DMS 273 treated with DMSO at 0.1 percent for 48 hours (cell line): Measurements from ENCODE around the gene CGAS.
"Not testable (repeated sequence)": the region's sequence is repeated elsewhere in the genome, so short reads cannot be mapped to it uniquely, and the experiment has no call there.

Experiments used
- DNase-seq: peaks from one replicate; lab custom pipeline; 2025; lab: John Stamatoyannopoulos, UW

Gene CGAS

GRCh38 chr6:73394577-73395354, 57.3 kb downstream of the CGAS start, which contains the start of gene DDX43:
Gene DDX43 (plus strand): TSS chr6:73394828. CDS start chr6:73394906, 78 bp downstream.
- DNase-seq = no peak

- DNase-seq = no peak
Measured at GRCh38 chr6:73393278-73393677, 58.8 kb downstream of the CGAS start.

GRCh38 chr6:73392188-73392587, 59.9 kb downstream of the CGAS start:
- not testable (repeated sequence) for DNase-seq

- no peak for DNase-seq
Measured at GRCh38 chr6:73391675-73392074, 60.4 kb downstream of the CGAS start.

GRCh38 chr6:73389854-73390253, 62.2 kb downstream of the CGAS start:
- DNase-seq = no peak

- peak; percentile 13 for DNase-seq
Measured at GRCh38 chr6:73388800-73389512, 63.1 kb downstream of the CGAS start.

- DNase-seq = no peak
Measured at GRCh38 chr6:73388433-73388799, 63.7 kb downstream of the CGAS start.

- no peak for DNase-seq
Measured at GRCh38 chr6:73382462-73383113, 69.5 kb downstream of the CGAS start.

- DNase-seq = not testable (repeated sequence)
Measured at GRCh38 chr6:73381531-73381930, 70.6 kb downstream of the CGAS start.

- DNase-seq = no peak
Measured at GRCh38 chr6:73377225-73377624, 74.9 kb downstream of the CGAS start.

- no peak for DNase-seq
Measured at GRCh38 chr6:73375216-73375615, 76.9 kb downstream of the CGAS start.
